IPS-11a (cell line): ENCODE measurements around the gene DACT2.
"Not testable (repeated sequence)": the region's sequence is repeated elsewhere in the genome, so short reads cannot be mapped to it uniquely, and the experiment has no call there.

Experiments
- H3K4me3 ChIP-seq: one replicate; pipeline ENCODE4 v1.5.1; 2013; ENCODE audit warnings: low read depth, low read length, control low read depth

Gene DACT2

GRCh38 chr6:168285456-168285855 lies 34.1 kb downstream of the DACT2 start:
- H3K4me3 ChIP-seq: no peak overlapping the region

DNA sequence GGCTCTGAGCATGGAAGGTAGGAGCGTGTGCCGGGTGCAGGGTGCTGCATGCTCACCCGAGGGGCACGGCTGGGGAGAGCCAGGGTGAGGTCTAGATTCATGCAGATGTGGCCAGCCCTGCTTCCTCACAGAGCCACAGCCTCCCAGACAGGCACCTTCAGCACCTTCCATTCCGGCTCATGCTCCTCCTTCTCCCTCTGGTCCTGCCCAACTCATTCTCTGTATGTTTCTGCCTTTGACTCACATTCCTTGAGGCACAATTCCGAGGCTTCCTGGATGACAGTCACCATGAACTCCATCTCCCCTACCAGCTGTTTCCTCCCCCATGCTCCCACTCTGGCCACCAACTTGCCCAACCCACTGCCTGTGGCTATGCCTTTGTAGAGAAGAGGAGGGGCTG lies 35.4 kb downstream of the DACT2 start:
- H3K4me3 ChIP-seq: no peak overlapping the region

- no peak overlapping the region for H3K4me3 ChIP-seq
Measured at GRCh38 chr6:168283686-168284025, 35.9 kb downstream of the DACT2 start.

GRCh38 chr6:168282985-168283685 lies 36.4 kb downstream of the DACT2 start:
- H3K4me3 ChIP-seq: no peak overlapping the region

- no peak overlapping the region for H3K4me3 ChIP-seq
Measured at GRCh38 chr6:168281826-168282225, 37.8 kb downstream of the DACT2 start.

GRCh38 chr6:168281314-168281713 lies 38.3 kb downstream of the DACT2 start:
- not testable (repeated sequence) for H3K4me3 ChIP-seq

DNA sequence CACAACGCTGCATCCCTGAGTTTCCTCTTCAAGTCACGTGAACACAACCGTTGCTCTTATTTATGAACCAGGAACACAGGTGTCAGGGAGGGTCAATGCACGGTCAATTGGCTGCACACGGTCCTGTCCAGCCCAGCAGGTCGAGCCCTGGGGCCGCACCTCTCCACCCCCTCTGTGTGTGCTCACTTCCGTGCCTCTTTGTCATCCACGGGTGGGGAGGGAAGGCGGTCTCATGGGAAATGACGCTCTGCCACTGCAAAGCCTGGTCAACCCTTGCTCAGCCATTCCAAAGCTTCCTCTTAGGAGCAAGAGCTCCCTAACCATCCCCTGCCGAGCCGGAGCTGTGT lies 38.7 kb downstream of the DACT2 start:
- no peak overlapping the region for H3K4me3 ChIP-seq

DNA sequence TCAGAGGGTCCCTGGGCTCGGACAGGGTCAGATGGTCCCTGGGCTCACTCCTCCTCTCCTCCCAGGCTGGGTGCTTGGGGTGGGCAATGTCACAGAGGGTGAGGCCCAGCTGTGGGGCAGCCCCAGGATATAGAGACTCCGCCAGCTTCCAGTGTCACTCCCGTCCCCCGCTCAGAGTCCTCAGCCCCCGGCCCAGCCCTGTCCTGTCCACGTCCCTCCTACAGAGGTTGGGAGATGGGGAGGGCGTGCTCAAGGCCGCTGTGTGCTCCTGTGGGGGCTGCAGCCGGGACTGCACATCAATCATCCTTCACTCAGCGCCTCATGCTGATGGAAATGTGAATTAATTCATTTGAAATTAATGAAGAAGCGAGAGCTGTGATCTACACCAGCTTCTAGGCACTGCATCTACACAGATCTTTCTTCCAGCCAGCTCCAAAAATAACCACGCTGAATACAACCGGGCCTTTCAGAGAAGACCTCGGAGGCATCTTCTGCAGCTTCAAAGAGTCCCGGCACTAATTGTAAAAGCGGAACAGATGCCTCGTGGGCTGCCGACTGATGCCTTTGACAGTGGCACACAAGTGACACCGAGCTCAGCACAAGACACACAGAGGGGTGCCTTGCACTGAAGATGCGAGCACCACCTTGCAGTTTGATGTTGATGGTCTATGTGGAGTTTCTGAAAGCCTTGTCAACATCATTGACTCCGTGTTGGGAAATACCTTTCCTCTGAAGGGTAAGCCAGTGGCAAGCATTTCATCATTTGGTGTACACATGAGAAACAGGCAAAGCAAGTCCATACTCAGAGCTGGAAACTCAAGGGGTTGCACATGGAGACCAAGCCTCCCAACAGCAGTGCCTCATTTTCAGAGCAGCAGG lies 39.3 kb downstream of the DACT2 start:
- H3K4me3 ChIP-seq: no peak overlapping the region

- H3K4me3 ChIP-seq: no peak overlapping the region
Measured at GRCh38 chr6:168279403-168279935, 40.1 kb downstream of the DACT2 start.

DNA sequence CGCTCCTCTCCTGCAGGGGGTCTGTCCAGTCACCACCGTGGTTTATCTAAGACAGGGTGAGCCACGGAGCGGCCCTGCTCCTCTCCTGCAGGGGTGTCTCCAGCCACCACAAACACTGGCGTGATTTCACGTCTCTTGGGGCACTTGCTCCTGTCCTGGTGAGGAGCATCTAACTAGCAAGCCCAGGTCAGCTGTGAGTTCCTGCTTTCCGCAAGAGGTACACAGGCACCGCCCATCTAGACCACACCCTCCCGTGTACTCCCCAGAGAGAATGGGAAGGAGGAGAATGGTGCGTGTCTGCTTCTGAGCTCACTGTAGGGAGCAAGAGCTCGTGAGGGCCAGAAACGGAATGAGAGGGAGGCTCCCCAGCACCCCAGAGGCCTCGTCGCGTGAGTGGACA lies 40.7 kb downstream of the DACT2 start:
- H3K4me3 ChIP-seq: no peak overlapping the region

DNA sequence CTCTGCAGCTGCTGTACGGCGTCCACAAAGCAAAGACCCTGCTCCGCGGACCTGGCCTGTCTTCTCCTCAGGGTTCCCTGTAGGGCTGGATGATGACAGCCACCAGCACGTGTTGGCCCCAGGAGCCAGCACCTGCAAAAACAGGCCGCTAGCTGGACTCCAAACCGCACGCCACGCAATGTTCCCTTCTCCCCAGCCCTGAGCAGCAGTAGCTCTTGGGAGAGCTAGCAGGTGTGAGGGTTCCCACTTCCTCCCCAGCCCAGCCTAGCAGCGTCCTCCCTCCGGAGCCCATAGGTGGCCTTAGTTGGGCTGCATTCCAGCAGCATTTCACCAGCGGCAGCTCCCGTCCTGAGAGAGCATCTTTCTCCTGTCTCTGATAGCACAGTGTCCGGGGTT lies 42.3 kb downstream of the DACT2 start:
- no peak overlapping the region for H3K4me3 ChIP-seq

GRCh38 chr6:168276576-168277273 lies 42.9 kb downstream of the DACT2 start:
- H3K4me3 ChIP-seq: no peak overlapping the region

DNA sequence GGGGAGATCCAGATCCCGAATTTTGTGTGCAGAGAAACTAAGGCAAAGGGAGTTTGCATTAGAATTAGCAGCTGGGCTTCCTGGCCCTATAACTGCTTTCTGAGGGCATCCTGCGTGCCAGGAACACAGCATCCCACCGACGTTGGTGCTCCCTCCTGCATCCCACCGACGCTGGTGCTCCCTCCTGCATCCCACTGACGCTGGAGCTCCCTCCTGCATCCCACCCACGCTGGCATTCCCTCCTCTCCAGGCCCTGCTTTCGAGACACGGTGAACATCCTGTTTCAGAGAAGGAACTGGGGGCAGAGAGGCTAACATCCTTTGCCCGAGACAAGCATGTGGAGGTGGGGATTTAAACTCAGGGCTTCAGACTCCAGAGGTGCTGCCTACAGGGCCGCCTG lies 44.4 kb downstream of the DACT2 start:
- no peak overlapping the region for H3K4me3 ChIP-seq

DNA sequence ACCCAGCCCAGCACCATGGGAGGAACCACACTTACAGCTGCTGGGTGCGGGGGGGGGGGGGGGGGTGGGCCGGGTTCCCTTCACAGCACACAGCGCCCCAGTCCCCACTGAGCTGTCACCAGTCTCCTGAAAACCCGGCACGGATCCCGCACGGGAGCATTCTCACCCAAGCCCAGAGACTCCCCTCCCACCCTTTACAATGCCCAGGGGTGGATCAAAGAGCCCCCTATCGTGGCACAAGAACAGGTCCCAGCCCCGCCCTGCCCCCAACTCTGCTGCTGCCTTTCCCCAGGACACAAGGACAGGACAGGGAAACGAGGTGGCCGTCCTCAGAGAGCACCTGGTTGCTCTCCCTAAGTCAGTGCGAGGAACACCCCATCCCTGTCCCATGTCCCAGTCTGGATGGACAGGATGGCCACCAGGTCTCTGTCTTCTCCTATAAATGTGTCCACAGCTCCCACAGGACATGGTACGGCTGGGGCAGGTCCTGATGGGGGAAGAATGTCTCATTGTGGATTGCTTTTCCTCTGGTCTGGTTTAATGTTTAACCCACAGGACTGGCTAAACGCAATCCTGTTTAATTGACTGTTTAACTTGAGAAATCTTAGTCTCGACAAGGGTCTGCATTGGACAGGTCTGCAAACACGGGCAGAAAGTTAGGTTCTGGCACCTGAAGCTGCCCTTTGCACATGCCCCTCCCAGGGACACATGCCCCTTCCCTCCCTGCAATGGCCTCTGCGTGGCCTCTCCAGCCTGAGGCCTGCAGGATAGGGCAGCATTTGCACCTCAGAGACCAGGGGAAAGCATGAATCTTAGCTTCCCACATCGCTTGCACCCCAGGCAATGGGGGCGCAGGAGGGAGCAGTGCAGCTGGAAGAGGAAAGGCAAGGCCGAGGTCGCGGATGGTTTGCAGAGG lies 45.3 kb downstream of the DACT2 start:
- no peak overlapping the region for H3K4me3 ChIP-seq

DNA sequence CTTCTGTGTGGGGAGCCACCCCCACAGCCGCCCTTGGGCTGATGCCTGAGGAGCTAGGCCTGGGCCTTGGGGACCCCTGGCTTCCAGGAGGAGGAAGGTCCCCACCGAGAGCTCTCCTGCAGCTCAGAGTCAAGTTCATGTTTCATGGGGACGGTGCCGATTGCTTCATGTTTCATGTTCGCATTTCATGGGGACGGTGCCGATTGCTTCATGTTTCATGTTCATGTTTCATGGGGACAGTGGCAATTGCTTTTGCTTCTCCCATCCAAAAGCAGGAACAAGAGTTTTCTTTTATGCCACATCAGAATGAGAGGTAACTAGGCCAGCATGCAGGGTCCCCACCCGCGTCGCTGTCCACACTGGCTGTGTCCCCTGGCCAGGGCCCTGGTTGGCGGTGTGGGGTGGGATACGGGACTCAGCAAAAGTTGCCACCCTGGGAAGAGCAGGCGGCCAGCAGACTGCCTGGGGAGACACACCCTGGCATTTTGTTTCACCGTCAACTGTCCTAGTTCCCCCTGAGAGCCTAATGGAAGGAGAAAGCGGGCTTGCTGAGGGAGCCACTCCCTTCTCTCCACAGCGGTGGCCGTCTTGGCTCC lies 46.0 kb downstream of the DACT2 start:
- H3K4me3 ChIP-seq: no peak overlapping the region

DNA sequence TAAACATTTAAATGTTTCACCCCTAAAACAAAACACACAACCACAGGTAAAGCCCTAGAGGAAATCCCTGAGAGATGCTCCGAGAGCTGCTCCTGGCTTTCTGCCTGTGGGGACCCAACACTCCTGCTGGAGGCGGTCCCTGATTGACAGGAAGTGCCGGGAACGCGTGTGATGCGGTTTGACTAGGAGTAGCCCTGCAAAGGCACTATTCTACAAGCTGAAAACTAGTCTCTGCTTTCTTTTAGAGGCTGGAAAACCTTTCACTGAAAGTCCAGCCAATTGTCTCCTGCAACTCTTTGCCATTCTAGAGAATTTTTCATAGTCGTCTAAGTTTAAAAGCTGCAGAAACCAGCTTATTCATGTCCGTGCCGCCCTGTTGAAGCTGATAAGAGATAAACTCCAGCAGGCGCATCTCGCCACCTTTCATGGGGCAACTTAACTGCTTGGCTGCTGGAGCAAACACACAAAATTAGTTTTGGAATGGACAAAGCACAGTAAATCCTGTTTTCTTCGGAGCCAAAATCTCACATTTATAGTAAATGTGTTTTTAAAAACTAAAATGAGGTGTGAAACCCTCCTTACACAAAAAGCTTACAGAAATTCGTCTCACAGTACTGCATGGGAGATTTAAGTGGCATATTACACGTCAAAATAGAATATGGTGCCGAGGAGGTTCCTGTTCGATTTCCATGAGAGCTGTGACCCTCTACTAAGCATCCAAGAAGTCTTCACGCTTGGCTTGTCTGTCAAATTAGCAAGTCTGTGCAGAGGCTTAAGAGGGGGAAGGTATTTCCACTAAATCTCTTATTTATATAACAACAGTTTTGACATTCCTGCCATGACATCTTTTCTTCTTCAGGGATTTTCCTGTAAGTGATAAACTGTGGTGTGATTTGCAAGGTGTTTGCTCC lies 46.9 kb downstream of the DACT2 start:
- no peak overlapping the region for H3K4me3 ChIP-seq

GRCh38 chr6:168270274-168271172 lies 49.1 kb downstream of the DACT2 start:
- no peak overlapping the region for H3K4me3 ChIP-seq
